Measurements from ENCODE around the gene BCL7C. TPM values are rescaled to one million over a fixed set of nuclear protein-coding genes. Genes with fewer than 3 reads are reported as not detected.

The BCL7C gene
- total and polyA plus RNA-seq, 2 of the 13 experiments (the other 11 are each of a cell fraction or from before 2014, with no cell fraction given) = 17.7 to 33.8 TPM

GRCh38 chr16:30924076-30924912 lies 30.4 kb upstream of the BCL7C start (continued):
- TF ChIP-seq HES4 (CRISPR knock-in tag; IDR thresholded peaks at IDR 0.05; ENCODE audit: borderline replicate concordance) (peak; percentile 27; the same call in 1 of the 2 replicates), RBFOX2 (IDR thresholded peaks at IDR 0.05; ENCODE audit: low read depth, low read length) (peak; percentile 48; the same call in 1 of the 2 replicates), ZNF331 (CRISPR knock-in tag; IDR thresholded peaks at IDR 0.05) (no peak), POGK (CRISPR knock-in tag; conservative IDR thresholded peaks at IDR 0.05) (0 out of 2 replicates have a peak, but pooled peaks have one; percentile 23), THAP11 (CRISPR knock-in tag; IDR thresholded peaks at IDR 0.05) (0 out of 2 replicates have a peak, but pooled peaks have one; percentile 19), ZBTB25 (CRISPR knock-in tag; IDR thresholded peaks at IDR 0.05) (no peak), ZFP90 (CRISPR knock-in tag; IDR thresholded peaks at IDR 0.05; ENCODE audit: borderline replicate concordance) (no peak), ZNF431 (CRISPR knock-in tag; IDR thresholded peaks at IDR 0.05; ENCODE audit: borderline replicate concordance, low read depth) (no peak), SNRNP70 (IDR thresholded peaks at IDR 0.05; ENCODE audit: low read depth, low read length) (no peak), ZEB1 (IDR thresholded peaks at IDR 0.05; ENCODE audit: insufficient replicate concordance, low read depth) (no peak), TEAD3 (CRISPR knock-in tag; optimal IDR thresholded peaks at IDR 0.05; ENCODE audit: borderline replicate concordance) (no peak), ARID4A (CRISPR knock-in tag; IDR thresholded peaks at IDR 0.05; ENCODE audit: borderline replicate concordance) (0 out of 2 replicates have a peak, but pooled peaks have one; percentile 14), MTA1 (CRISPR knock-in tag; IDR thresholded peaks at IDR 0.05; ENCODE audit: borderline replicate concordance) (no peak), TMF1 (CRISPR knock-in tag; IDR thresholded peaks at IDR 0.05; ENCODE audit: low read depth) (0 out of 2 replicates have a peak, but pooled peaks have one; percentile 35), PCBP1 (IDR thresholded peaks at IDR 0.05; ENCODE audit: borderline replicate concordance, low read depth, low read length) (0 out of 2 replicates have a peak, but pooled peaks have one; percentile 7), THAP7 (CRISPR knock-in tag; IDR thresholded peaks at IDR 0.05) (peak; percentile 61; the same call in 1 of the 2 replicates), KLF6 (CRISPR knock-in tag; IDR thresholded peaks at IDR 0.05) (no peak), ZNF768 (CRISPR knock-in tag; IDR thresholded peaks at IDR 0.05) (0 out of 2 replicates have a peak, but pooled peaks have one; percentile 27), RFX5 (IDR thresholded peaks at IDR 0.05; ENCODE audit: low read depth, low read length) (no peak), SNAPC5 (CRISPR knock-in tag; IDR thresholded peaks at IDR 0.05; ENCODE audit: borderline replicate concordance) (no peak), HNRNPUL1 (IDR thresholded peaks at IDR 0.05; ENCODE audit: low read depth, low read length) (no peak)

All from HepG2 (cell line).